ENCODE results near the gene GCSH. TPM values are rescaled to one million over a fixed set of nuclear protein-coding genes. Genes with fewer than 3 reads are reported as not detected.

GCSH gene
- total RNA-seq, 2 donors from 2014 or later: 10.6 to 13.6 TPM

- Histone ChIP-seq H3K36me3 (no peaks in the 10 kb centered on the region), H3K9me3 (no peaks in the 10 kb centered on the region), H3K4me3 (no peak overlapping the region), H3K27ac (no peak overlapping the region), H3K27me3 (replicated peaks; ENCODE audit: insufficient read depth) (no peaks in the 10 kb centered on the region), H3K4me1 (ENCODE audit: control insufficient read depth in 1 of 2, low read depth in 2 of 2) (no peaks in the 10 kb centered on the region)
- ATAC-seq (ENCODE audit: insufficient number of reproducible peaks, low FRiP score, low read depth): no peak
- no peak for DNase-seq (ENCODE audit: low spot score)
- TF ChIP-seq, protein P1, sequence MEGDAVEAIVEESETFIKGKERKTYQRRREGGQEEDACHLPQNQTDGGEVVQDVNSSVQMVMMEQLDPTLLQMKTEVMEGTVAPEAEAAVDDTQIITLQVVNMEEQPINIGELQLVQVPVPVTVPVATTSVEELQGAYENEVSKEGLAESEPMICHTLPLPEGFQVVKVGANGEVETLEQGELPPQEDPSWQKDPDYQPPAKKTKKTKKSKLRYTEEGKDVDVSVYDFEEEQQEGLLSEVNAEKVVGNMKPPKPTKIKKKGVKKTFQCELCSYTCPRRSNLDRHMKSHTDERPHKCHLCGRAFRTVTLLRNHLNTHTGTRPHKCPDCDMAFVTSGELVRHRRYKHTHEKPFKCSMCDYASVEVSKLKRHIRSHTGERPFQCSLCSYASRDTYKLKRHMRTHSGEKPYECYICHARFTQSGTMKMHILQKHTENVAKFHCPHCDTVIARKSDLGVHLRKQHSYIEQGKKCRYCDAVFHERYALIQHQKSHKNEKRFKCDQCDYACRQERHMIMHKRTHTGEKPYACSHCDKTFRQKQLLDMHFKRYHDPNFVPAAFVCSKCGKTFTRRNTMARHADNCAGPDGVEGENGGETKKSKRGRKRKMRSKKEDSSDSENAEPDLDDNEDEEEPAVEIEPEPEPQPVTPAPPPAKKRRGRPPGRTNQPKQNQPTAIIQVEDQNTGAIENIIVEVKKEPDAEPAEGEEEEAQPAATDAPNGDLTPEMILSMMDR (IDR thresholded peaks at IDR 0.05): no peak
Measured at GRCh38 chr16:81138831-81139557, 42.8 kb upstream of the GCSH start.

- H3K36me3 ChIP-seq: no peaks in the 10 kb centered on the region
- TF ChIP-seq, protein P1 (IDR thresholded peaks at IDR 0.05): no peak
- ATAC-seq (ENCODE audit: insufficient number of reproducible peaks, low FRiP score, low read depth) (no peak), DNase-seq (ENCODE audit: low spot score) (no peak)
- H3K27me3 ChIP-seq (replicated peaks; ENCODE audit: insufficient read depth): no peaks in the 10 kb centered on the region
- H3K9me3 ChIP-seq: no peaks in the 10 kb centered on the region
- H3K4me1 ChIP-seq (ENCODE audit: control insufficient read depth in 1 of 2, low read depth in 2 of 2): no peaks in the 10 kb centered on the region
- no peak overlapping the region for H3K4me3 ChIP-seq
- H3K27ac ChIP-seq: no peak overlapping the region
Measured at GRCh38 chr16:81137754-81138153, 41.6 kb upstream of the GCSH start.

- no peaks in the 10 kb centered on the region for H3K4me1 ChIP-seq (ENCODE audit: control insufficient read depth in 1 of 2, low read depth in 2 of 2)
- DNase-seq (ENCODE audit: low spot score) (no peak), ATAC-seq (ENCODE audit: insufficient number of reproducible peaks, low FRiP score, low read depth) (no peak)
- TF ChIP-seq, protein P1 (IDR thresholded peaks at IDR 0.05): no peak
- H3K27me3 ChIP-seq (replicated peaks; ENCODE audit: insufficient read depth): no peaks in the 10 kb centered on the region
- H3K4me3 ChIP-seq: no peak overlapping the region
- H3K36me3 ChIP-seq: no peaks in the 10 kb centered on the region
- no peak overlapping the region for H3K27ac ChIP-seq
- no peaks in the 10 kb centered on the region for H3K9me3 ChIP-seq
Measured at GRCh38 chr16:81136390-81137335, 40.5 kb upstream of the GCSH start.

DNA sequence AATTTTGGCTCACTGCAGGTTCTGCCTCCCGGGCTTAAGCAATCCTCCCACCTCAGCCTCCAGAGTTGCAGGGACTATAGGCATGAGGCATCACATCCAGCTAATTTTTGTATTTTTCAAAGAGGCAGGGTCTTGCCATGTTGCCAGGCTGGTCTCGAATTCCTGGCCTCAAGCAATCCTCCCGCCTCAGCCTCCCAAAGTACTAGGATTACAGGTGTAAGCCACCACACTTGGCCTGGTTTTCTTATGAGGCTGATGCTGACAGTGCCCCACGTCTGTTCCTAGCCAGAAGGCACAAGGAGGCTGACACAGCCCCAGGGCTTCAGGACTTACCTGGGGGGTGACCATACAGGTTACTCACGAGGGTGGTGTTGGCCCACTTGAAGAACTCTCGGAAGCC, 33.9 kb upstream of the GCSH start:
- Histone ChIP-seq H3K27me3 (replicated peaks; ENCODE audit: insufficient read depth) (no peaks in the 10 kb centered on the region), H3K4me3 (no peak overlapping the region), H3K36me3 (no peaks in the 10 kb centered on the region), H3K9me3 (no peaks in the 10 kb centered on the region), H3K4me1 (ENCODE audit: control insufficient read depth in 1 of 2, low read depth in 2 of 2) (no peaks in the 10 kb centered on the region), H3K27ac (no peak overlapping the region)
- DNase-seq (ENCODE audit: low spot score): no peak
- TF ChIP-seq, protein P1 (IDR thresholded peaks at IDR 0.05): no peak
- ATAC-seq (ENCODE audit: insufficient number of reproducible peaks, low FRiP score, low read depth): no peak
